RCC 7860 (cell line): ENCODE data around the gene RBM6.

ENCODE experiments used
- DNase-seq: peaks from one replicate; pipeline ENCODE4 v3.0.0-alpha.2; 2015; ENCODE audit warnings: low spot score
- FAIRE-seq: peaks from 2 replicates; lab custom pipeline; 2012; peaks lifted over from hg19 to GRCh38; lab: Jason Lieb, UNC

RBM6 gene

GRCh38 chr3:50124052-50124799, 184.3 kb downstream of the RBM6 start:
- DNase-seq (no peak), FAIRE-seq (no peak)

GRCh38 chr3:50124800-50125178, 184.8 kb downstream of the RBM6 start:
- no peak for FAIRE-seq
- no peak for DNase-seq

GRCh38 chr3:50125541-50126286, 185.8 kb downstream of the RBM6 start:
- FAIRE-seq = no peak
- no peak for DNase-seq

DNA sequence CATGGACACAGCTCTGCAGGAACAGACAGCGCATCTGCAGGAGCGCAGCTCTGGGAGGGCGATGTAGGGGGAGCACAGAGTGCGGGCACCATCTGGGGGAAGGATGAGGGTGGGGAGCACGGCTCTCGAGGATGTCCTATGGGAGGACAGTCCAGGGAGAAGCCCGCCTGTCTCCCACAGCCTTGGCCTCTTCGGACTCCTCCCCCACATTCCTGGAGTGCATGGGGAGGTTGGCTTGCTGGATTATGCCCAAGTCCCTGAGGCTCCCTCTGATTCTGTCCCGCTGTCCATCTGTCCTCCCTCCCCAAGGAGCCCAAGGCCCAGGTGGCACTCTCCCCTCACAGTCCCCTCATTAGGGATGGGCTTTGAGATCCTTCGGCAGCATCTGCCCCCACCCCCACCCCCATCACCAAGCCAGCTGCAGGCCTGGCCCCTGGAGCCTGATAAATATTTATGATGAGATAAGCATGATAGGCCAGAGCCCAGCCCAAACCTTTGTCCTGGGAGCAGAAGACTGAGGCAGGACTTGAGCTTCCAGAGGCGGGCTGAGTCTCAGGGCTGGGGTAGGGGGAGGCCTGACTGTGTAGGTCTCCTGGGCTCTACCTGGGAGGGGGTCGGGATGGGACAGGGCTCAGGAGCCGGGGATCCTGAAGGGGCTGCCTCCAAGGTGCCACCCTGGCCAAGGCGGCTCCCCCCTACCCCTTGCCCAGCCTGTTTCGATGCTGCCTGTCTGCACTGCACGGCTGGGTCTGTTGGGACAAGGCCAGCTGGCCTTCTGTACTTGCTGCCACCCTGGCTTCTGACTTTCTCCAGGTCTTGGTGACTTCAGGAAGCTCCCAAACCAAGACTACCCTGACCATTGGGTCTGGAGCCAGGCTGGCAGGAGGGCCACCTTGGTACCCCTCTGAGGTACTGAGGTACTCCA, 186.6 kb downstream of the RBM6 start:
- no peak for FAIRE-seq
- DNase-seq = peak; percentile 9
